HepG2 (cell line): Measurements from ENCODE around the gene TGM1. TPM values are rescaled to one million over a fixed set of nuclear protein-coding genes. Genes with fewer than 3 reads are reported as not detected.
A peak's percentile ranks its signal among the peaks of the same experiment; 100 is the strongest.

Experiments used
- ATF7-NPFF ChIP-seq: sonication (generic); formaldehyde crosslinking; IDR thresholded peaks from 2 replicates; pipeline ENCODE4 v1.8.1; 2023; ENCODE audit warnings: mild to moderate bottlenecking, low read depth, missing genetic modification reagents, moderate library complexity
- ATRX ChIP-seq: sonication (generic); formaldehyde crosslinking; IDR thresholded peaks from 2 replicates; pipeline ENCODE4 v1.4.0; 2020; ENCODE audit warnings: missing genetic modification reagents, borderline replicate concordance
- GFI1 ChIP-seq: sonication (generic); formaldehyde crosslinking; IDR thresholded peaks from 2 replicates; pipeline ENCODE4 v1.5.0; 2020; ENCODE audit warnings: missing genetic modification reagents, mild to moderate bottlenecking, borderline replicate concordance
- GPN1 ChIP-seq: sonication (generic); formaldehyde crosslinking; IDR thresholded peaks from 2 replicates; pipeline ENCODE4 v1.5.1; 2020; ENCODE audit warnings: missing genetic modification reagents, borderline replicate concordance
- MIER2 ChIP-seq: IDR thresholded peaks from 2 replicates; pipeline ENCODE4 v1.6.1; 2016; ENCODE audit warnings: missing biosample characterization, missing genetic modification reagents
- PLRG1 ChIP-seq: fragments of 450-650 bp; conservative IDR thresholded peaks from 2 replicates; pipeline ENCODE4 v1.6.1; 2016
- ZNF160 ChIP-seq: sonication (generic); formaldehyde crosslinking; IDR thresholded peaks from 2 replicates; pipeline ENCODE4 v1.8.0; 2022; ENCODE audit warnings: mild to moderate bottlenecking, inconsistent platforms, missing genetic modification reagents
- ZNF230 ChIP-seq: sonication (generic); formaldehyde crosslinking; IDR thresholded peaks from 2 replicates; pipeline ENCODE4 v1.4.0; 2020; ENCODE audit warnings: mild to moderate bottlenecking, missing genetic modification reagents
- ZNF460 ChIP-seq: sonication (generic); formaldehyde crosslinking; IDR thresholded peaks from 2 replicates; pipeline ENCODE4 v1.5.1; 2020; ENCODE audit warnings: missing genetic modification reagents, mild to moderate bottlenecking, borderline replicate concordance
- ZNF720 ChIP-seq: sonication (generic); formaldehyde crosslinking; IDR thresholded peaks from 2 replicates; pipeline ENCODE4 v1.4.0; 2020; ENCODE audit warnings: missing genetic modification reagents
- polyA plus RNA-seq, 8 experiments: library from polyadenylated mRNA; depleted of rRNA in 3 of 8; stranded (reverse) in 7 of 8; unstranded in 1 of 8; fragments of >200 nt; fragmentation: Illumina TruSeq in 4 of 8; extraction: Trizol in 4 of 8; gene quantifications; 2 replicates each; pipeline versions ENCODE4 v1.2.1 to v1.2.3, GENCODE V29; 2011 to 2016; ENCODE audit warnings: low read depth in 4 of 8, missing spikeins in 1 of 8, mixed read lengths in 1 of 8; ENCODE audit not compliant: insufficient read depth in 1 of 8
- total RNA-seq, 5 experiments: library from RNA; depleted of rRNA; stranded (reverse); fragments of >200 nt; fragmentation: Illumina TruSeq; extraction: Trizol; gene quantifications; 2 replicates each; pipeline ENCODE4 v1.2.3, GENCODE V29; 2016; ENCODE audit warnings: low read depth in 1 of 5
- TF ChIP-seq, protein P1 (sequence below): sonication (generic); formaldehyde crosslinking; IDR thresholded peaks from 2 replicates; pipeline ENCODE4 v1.9.0; 2021; ENCODE audit warnings: missing genetic modification reagents, borderline replicate concordance
- TF ChIP-seq, protein P2 (sequence below): sonication (generic); formaldehyde crosslinking; IDR thresholded peaks from 2 replicates; pipeline ENCODE4 v1.9.0; 2021; ENCODE audit warnings: missing genetic modification reagents, borderline replicate concordance
- TF ChIP-seq, protein P3 (sequence below): sonication (generic); formaldehyde crosslinking; IDR thresholded peaks from 2 replicates; pipeline ENCODE4 v1.5.0; 2020; ENCODE audit warnings: mild to moderate bottlenecking, missing genetic modification reagents
- TF ChIP-seq, protein P4 (sequence below): IDR thresholded peaks from 2 replicates; pipeline ENCODE4 v1.6.1; 2016; ENCODE audit warnings: low read depth, missing genetic modification reagents, missing compliant biosample characterization

The TGM1 gene
- total and polyA plus RNA-seq, 2 of the 13 experiments (the other 11 are each of a cell fraction or from before 2014, with no cell fraction given) = 3.2 to 10.6 TPM

DNA sequence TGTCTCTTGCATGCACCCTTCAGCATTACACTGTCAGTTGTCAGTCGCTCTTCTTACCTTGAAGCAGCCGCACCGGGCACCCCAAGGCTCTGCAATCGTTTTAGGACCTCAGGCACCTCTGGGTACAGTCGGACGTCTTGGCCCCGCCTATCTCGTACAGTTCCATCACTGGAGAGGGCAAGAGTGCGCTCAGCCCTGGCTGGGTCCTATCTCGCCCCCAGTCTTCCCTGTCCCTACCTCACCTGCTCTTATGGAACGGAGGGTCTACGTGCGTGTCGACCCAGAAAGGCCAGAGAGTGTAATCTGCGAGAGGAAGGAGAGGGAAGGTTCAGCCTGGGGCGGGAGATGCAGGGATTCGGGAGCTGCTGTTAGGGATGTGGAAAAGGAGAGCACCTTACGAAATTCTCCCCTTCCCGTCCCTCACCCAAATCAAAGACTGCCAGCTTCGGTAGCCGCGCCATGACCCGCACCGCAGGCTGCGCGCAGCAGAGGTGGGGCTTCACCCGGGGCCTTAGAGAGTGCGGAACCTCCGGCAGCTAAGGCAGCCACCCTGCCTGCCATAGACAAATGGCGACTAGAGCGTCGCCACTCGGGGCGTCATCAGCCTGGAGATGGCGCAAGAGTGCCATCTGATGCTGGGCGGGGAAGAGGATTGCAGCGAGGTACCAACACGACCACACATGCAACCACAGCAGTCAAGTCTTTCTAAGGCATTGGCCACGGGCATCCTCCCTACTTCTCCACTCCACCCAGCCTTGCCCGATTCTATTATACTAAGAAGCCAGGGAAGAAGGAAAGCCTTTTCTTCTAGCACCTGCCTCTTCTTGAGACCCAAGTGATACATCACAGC, 47.3 kb downstream of the TGM1 start, which contains the start of gene MDP1 (continued):
- TF ChIP-seq, protein P1, sequence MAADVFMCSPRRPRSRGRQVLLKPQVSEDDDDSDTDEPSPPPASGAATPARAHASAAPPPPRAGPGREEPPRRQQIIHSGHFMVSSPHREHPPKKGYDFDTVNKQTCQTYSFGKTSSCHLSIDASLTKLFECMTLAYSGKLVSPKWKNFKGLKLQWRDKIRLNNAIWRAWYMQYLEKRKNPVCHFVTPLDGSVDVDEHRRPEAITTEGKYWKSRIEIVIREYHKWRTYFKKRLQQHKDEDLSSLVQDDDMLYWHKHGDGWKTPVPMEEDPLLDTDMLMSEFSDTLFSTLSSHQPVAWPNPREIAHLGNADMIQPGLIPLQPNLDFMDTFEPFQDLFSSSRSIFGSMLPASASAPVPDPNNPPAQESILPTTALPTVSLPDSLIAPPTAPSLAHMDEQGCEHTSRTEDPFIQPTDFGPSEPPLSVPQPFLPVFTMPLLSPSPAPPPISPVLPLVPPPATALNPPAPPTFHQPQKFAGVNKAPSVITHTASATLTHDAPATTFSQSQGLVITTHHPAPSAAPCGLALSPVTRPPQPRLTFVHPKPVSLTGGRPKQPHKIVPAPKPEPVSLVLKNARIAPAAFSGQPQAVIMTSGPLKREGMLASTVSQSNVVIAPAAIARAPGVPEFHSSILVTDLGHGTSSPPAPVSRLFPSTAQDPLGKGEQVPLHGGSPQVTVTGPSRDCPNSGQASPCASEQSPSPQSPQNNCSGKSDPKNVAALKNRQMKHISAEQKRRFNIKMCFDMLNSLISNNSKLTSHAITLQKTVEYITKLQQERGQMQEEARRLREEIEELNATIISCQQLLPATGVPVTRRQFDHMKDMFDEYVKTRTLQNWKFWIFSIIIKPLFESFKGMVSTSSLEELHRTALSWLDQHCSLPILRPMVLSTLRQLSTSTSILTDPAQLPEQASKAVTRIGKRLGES (CRISPR knock-in tag) = no peak; the same call in 1 of the 2 replicates
- TF ChIP-seq, protein P2, sequence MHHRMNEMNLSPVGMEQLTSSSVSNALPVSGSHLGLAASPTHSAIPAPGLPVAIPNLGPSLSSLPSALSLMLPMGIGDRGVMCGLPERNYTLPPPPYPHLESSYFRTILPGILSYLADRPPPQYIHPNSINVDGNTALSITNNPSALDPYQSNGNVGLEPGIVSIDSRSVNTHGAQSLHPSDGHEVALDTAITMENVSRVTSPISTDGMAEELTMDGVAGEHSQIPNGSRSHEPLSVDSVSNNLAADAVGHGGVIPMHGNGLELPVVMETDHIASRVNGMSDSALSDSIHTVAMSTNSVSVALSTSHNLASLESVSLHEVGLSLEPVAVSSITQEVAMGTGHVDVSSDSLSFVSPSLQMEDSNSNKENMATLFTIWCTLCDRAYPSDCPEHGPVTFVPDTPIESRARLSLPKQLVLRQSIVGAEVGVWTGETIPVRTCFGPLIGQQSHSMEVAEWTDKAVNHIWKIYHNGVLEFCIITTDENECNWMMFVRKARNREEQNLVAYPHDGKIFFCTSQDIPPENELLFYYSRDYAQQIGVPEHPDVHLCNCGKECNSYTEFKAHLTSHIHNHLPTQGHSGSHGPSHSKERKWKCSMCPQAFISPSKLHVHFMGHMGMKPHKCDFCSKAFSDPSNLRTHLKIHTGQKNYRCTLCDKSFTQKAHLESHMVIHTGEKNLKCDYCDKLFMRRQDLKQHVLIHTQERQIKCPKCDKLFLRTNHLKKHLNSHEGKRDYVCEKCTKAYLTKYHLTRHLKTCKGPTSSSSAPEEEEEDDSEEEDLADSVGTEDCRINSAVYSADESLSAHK (CRISPR knock-in tag) = peak; percentile 81; the same call in 1 of the 2 replicates
- TF ChIP-seq ATF7-NPFF (CRISPR knock-in tag) (peak; percentile 98), PLRG1 (no peak), ZNF160 (CRISPR knock-in tag) (peak; percentile 97; the same call in 1 of the 2 replicates), ATRX (CRISPR knock-in tag) (0 out of 2 replicates have a peak, but pooled peaks have one; percentile 44), GFI1 (CRISPR knock-in tag) (peak; percentile 85), ZNF230 (peak; percentile 99), ZNF720 (CRISPR knock-in tag) (peak; percentile 88; the same call in 1 of the 2 replicates), GPN1 (peak; percentile 37; the same call in 1 of the 2 replicates), ZNF460 (CRISPR knock-in tag) (no peak), MIER2 (CRISPR knock-in tag) (peak; percentile 86)
- TF ChIP-seq, protein P3, sequence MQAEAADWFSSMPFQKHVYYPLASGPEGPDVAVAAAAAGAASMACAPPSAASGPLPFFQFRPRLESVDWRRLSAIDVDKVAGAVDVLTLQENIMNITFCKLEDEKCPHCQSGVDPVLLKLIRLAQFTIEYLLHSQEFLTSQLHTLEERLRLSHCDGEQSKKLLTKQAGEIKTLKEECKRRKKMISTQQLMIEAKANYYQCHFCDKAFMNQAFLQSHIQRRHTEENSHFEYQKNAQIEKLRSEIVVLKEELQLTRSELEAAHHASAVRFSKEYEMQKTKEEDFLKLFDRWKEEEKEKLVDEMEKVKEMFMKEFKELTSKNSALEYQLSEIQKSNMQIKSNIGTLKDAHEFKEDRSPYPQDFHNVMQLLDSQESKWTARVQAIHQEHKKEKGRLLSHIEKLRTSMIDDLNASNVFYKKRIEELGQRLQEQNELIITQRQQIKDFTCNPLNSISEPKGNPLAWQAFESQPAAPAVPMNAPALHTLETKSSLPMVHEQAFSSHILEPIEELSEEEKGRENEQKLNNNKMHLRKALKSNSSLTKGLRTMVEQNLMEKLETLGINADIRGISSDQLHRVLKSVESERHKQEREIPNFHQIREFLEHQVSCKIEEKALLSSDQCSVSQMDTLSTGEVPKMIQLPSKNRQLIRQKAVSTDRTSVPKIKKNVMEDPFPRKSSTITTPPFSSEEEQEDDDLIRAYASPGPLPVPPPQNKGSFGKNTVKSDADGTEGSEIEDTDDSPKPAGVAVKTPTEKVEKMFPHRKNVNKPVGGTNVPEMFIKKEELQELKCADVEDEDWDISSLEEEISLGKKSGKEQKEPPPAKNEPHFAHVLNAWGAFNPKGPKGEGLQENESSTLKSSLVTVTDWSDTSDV (CRISPR knock-in tag) = peak; percentile 96
- TF ChIP-seq, protein P4, sequence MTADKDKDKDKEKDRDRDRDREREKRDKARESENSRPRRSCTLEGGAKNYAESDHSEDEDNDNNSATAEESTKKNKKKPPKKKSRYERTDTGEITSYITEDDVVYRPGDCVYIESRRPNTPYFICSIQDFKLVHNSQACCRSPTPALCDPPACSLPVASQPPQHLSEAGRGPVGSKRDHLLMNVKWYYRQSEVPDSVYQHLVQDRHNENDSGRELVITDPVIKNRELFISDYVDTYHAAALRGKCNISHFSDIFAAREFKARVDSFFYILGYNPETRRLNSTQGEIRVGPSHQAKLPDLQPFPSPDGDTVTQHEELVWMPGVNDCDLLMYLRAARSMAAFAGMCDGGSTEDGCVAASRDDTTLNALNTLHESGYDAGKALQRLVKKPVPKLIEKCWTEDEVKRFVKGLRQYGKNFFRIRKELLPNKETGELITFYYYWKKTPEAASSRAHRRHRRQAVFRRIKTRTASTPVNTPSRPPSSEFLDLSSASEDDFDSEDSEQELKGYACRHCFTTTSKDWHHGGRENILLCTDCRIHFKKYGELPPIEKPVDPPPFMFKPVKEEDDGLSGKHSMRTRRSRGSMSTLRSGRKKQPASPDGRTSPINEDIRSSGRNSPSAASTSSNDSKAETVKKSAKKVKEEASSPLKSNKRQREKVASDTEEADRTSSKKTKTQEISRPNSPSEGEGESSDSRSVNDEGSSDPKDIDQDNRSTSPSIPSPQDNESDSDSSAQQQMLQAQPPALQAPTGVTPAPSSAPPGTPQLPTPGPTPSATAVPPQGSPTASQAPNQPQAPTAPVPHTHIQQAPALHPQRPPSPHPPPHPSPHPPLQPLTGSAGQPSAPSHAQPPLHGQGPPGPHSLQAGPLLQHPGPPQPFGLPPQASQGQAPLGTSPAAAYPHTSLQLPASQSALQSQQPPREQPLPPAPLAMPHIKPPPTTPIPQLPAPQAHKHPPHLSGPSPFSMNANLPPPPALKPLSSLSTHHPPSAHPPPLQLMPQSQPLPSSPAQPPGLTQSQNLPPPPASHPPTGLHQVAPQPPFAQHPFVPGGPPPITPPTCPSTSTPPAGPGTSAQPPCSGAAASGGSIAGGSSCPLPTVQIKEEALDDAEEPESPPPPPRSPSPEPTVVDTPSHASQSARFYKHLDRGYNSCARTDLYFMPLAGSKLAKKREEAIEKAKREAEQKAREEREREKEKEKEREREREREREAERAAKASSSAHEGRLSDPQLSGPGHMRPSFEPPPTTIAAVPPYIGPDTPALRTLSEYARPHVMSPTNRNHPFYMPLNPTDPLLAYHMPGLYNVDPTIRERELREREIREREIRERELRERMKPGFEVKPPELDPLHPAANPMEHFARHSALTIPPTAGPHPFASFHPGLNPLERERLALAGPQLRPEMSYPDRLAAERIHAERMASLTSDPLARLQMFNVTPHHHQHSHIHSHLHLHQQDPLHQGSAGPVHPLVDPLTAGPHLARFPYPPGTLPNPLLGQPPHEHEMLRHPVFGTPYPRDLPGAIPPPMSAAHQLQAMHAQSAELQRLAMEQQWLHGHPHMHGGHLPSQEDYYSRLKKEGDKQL (CRISPR knock-in tag) = no peak; the same call in none of the 2 replicates
